Stimulated activated CD8-positive, alpha-beta memory T cell treated with anti-CD3 and anti-CD28 coated beads, Interleukin-12 subunit alpha, Interleukin-12 subunit beta, amount 100 ng/mL, for 24 hours (primary cell): ENCODE measurements around the gene ITGB3.

Experiments
- DNase-seq: peaks from one replicate; pipeline ENCODE4 v3.0.0-alpha.2; 2020; ENCODE audit errors: extremely low read depth

ITGB3 gene

DNA sequence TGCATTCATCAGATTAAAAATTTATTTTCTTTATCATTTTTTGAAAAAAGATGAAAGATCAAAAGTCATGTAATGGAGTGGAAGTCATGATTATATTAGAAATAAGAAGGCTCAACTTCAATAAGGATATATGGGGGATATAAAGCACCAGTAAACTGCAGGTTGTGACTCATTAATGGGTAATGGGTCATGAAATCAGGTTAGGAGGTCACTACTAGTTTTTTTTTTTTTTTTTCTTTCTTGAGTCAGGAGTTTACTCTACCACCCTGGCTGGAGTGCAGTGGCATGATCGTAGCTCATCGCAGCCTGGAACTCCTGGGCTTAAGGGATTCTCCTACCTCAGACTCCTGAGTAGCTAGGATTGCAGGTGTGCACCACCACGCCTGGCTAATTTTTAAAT lies 84.4 kb downstream of the ITGB3 start:
- no peak for DNase-seq

GRCh38 chr17:47352848-47353247 lies 99.2 kb downstream of the ITGB3 start:
- no peak for DNase-seq

GRCh38 chr17:47358652-47359051 lies 105.0 kb downstream of the ITGB3 start:
- no peak for DNase-seq
